ENCODE data around the gene BMF.
A peak's percentile ranks its signal among the peaks of the same experiment; 100 is the strongest.

GRCh38 chr15:40108061-40108854 lies 421 bp downstream of the BMF start:
- no peak for TF ChIP-seq CTCF (IDR thresholded peaks at IDR 0.05)
- no peak for TF ChIP-seq POLR2A (IDR thresholded peaks at IDR 0.05; ENCODE audit: low read depth)
- peak in 1 of 2 donors; percentile 64 for TF ChIP-seq POLR2AphosphoS5 (IDR thresholded peaks at IDR 0.05)
- no peak for TF ChIP-seq EP300 (IDR thresholded peaks at IDR 0.05)
